Esophagus squamous epithelium (tissue), 4 donors: ENCODE data around the gene RIMS4.

Experiments used
- POLR2A ChIP-seq, 4 donors: fragments of 450-650 bp; IDR thresholded peaks; one replicate each; pipeline ENCODE4 v1.6.1; 2017; ENCODE audit warnings: antibody characterized with exemption in 4 of 4, mild to moderate bottlenecking in 4 of 4, moderate library complexity in 3 of 4
- TF ChIP-seq, protein P1 (sequence below), 6 experiments: fragments of 450-650 bp in 4 of 6; fragments of 200-600 bp in 2 of 6; sonication (generic) in 2 of 6; IDR thresholded peaks; one replicate each; pipeline ENCODE4 v1.5.1; 2016 to 2019; ENCODE audit warnings: antibody characterized with exemption in 6 of 6, mild to moderate bottlenecking in 4 of 6, moderate library complexity in 4 of 6

DNA sequence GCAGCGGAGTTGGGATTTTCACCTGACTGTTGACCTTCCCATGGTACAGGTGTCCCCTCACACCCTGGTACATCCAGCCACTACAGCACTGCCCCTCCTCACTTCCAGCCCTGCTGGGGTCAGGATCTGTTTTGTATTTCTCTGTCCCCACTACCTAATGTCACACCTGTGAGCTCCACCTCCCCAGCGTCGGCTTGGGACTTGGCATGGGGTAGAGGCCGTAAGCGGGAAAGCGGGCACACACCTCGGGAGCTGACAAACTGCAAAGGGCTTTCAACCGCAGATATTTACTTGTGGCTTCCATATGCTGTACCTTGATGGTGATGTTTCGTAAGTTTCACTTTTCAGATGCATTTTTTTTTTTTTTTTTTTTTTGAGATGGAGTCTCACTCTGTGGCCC lies 100.5 kb downstream of the RIMS4 start:
- TF ChIP-seq, protein P1, sequence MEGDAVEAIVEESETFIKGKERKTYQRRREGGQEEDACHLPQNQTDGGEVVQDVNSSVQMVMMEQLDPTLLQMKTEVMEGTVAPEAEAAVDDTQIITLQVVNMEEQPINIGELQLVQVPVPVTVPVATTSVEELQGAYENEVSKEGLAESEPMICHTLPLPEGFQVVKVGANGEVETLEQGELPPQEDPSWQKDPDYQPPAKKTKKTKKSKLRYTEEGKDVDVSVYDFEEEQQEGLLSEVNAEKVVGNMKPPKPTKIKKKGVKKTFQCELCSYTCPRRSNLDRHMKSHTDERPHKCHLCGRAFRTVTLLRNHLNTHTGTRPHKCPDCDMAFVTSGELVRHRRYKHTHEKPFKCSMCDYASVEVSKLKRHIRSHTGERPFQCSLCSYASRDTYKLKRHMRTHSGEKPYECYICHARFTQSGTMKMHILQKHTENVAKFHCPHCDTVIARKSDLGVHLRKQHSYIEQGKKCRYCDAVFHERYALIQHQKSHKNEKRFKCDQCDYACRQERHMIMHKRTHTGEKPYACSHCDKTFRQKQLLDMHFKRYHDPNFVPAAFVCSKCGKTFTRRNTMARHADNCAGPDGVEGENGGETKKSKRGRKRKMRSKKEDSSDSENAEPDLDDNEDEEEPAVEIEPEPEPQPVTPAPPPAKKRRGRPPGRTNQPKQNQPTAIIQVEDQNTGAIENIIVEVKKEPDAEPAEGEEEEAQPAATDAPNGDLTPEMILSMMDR (IDR thresholded peaks at IDR 0.05): no peak
- no peak for TF ChIP-seq POLR2A (IDR thresholded peaks at IDR 0.05)
